Fibroblast of upper back skin (primary cell): Measurements from ENCODE around the gene FKBP1A.
A peak's percentile ranks its signal among the peaks of the same experiment; 100 is the strongest.

Experiments
- DNase-seq: peaks from one replicate; pipeline ENCODE4 v3.0.0-alpha.2; 2013

The FKBP1A gene

DNA sequence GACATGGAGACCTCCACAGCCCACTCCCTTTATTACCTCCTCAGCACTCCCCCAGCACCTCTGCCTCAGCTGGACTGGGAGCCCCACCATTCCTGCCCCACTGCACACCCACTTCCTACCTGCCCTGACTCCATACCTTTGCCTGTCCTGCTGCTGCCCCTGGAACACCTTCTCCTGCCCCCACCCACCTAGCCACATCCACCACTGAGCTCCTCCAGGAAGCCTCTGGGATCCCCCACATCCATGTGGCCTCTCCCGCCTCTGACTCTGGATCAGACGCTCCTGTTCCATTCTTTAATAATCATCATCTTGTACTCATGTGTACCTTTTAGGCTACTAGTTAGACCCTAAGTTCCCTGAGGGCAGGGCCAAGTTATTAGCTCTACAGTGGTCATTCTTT, 61.8 kb downstream of the FKBP1A start:
- DNase-seq = no peak

DNA sequence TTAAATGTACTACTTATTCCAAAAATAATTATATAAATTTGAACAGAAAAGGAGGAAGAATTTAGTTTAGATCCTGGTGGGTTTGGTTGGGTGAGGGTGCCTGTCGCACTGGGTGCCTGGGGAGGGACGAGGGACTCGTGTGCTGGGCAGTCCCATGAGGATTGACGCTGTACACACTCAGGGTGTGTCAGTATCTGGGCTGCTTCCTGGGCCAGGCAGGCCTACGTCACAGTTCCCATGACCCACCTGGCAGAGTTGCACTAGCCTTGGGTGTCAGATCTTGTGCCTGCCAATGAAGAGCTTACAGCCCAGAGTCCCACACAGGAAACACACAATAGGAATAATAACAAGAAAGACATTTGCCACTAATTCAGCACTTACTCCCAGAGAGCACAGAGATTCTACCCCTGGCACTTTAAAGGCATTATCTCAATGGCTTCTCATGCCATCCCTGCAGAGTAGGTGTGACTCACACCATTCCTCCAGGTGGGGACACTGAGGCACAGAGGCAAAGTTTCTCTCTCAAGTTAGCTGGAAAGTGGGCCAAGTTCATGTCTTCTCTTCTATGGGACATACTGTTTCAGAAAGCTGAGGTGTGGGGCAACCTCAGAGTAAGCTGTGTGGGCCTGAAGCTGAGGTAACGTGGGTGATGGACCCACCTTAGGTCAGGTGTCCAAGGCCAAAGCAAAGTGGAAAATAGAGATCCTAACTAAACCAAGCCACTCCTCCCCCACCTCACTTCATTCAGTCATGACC, 62.6 kb downstream of the FKBP1A start:
- DNase-seq = no peak

DNA sequence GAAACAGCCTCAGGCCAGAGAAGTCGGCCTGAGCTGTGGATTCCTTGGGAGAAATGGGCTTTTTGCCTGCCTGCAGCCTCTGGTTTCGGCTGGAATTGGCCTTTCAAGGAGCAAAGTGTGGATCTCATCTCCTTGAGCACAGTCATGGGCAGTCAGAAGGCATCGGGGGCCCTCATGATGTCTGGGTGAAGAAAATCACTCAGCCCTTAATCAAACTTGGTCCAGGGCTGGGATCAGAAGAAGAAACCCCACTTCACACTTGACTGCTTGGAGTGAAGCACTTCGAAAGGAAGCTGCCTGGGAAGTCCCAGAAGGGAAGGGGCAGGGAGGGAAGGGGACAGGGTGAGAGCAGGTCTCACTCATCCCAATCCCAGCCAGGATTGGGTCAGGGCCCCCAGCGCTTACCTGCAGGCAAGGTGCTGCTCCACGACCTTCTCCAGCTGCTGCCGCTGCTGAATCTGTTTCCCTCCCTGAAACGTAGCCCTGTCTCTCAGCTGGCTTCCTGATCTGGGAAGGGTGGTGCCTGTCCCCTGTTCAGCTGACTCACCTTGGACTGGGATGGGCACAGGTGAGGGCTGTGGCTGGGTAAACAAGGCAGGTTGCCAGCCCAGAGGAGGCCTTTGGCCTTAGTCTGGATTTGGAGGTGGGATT, 64.0 kb downstream of the FKBP1A start, which contains the start of gene SDCBP2:
TSS of gene SDCBP2 (minus strand) at position 460 of the 651 bp plus-strand sequence. CDS start 8,723 bp downstream, outside the sequence.
- DNase-seq = no peak

DNA sequence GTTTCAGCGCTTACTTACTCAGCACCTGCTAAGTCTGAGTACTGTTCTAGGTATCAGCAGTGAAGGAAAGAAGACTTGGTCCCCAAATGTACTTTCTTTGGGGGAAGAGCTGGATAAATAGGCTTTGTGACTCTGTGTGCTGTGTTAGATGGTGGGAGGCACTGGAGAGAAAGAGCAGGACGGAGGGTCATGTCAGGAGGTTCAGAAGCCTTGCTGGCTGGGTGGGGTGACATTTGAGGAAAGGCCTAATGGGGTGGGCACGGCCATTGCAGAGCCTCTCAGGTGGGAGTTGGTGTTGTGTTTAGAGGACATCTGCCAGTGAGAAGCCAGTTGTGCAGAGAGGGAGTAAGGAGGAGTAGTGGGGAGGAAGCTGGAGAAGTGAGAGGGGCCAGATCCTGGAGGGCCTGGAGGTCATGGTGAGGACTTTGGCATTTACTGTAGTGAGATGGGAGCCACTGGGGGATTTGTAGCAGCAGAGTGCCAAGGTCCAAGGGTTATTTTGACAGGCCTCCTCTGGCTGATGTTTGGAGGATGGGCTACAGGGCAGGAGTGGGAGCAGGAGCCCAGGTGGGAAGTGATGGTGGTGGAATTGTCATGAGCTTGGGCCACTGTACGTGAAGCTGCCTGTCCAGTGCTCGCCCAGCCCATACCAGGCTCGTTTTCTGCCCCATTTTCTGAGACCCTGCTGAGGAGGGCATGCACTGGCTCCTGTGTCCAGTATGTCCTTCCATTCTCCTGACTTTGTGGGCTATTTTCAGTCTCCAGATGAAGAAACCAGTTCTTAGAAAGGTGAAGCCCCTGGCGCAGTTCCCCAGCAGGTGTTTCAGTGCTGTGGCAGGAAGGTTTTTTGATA, 64.8 kb downstream of the FKBP1A start:
- no peak for DNase-seq

DNA sequence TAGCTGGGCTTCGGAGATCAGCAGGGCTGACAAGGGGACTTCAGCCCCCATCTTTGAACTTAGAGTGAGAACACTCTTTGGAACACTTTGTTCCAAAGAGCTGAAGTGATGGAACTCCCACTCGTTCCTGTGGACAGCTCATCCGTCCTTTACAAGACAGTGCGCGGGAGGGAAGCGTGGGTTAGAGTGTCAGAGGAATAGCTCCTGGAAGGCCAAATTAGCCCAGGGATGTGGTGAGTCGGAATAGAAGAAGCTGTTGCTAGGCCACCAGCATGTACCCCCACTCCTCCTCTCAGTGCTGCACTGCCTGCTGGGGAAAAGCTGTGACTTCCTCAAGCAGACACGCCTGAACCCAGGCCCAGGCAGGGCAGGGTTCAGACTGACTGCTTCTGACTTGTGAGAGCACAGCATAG, 65.6 kb downstream of the FKBP1A start:
- peak; percentile 51 for DNase-seq

DNA sequence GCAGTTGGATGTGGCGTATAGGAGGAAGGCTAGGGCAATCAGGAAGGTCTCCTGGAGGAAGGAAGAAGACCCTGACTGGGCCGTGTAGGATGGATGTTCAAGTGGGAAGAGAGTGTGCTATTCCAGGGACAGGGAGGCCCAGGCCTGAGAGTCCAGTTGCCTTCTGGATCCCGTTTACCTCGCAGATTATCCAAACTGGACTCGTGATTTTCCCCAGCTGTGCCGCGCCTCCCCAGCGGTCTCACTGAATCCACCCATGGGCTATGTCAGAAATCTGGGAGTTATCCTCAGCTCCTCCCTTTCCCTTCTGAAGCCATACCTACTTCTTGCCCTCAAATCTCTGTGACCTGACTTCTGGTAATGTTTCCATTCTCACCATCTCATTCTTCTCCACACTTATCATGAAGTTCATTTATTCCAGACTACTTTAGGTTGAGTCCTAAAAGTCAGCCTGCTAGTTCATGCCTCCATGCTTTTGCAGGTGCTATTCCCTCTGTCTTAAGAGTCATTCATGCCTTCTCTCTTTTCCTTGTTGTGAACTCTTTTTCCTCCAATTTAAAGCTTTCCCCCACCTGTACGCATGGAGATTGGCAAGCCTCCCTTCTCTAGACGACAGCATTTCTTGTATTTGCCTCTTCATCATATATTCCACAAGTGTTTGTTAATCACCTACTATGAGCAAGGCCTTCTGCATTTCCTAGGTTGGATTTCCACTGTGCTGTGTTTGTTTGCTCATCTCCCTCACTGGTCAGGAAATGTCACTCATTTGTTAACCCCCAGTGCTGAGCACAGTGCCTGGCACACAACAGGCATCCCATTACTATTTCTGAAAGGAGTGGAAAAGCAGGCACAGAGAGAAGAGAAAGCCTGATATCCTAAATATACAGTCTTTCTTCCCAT, 66.6 kb downstream of the FKBP1A start:
- no peak for DNase-seq

DNA sequence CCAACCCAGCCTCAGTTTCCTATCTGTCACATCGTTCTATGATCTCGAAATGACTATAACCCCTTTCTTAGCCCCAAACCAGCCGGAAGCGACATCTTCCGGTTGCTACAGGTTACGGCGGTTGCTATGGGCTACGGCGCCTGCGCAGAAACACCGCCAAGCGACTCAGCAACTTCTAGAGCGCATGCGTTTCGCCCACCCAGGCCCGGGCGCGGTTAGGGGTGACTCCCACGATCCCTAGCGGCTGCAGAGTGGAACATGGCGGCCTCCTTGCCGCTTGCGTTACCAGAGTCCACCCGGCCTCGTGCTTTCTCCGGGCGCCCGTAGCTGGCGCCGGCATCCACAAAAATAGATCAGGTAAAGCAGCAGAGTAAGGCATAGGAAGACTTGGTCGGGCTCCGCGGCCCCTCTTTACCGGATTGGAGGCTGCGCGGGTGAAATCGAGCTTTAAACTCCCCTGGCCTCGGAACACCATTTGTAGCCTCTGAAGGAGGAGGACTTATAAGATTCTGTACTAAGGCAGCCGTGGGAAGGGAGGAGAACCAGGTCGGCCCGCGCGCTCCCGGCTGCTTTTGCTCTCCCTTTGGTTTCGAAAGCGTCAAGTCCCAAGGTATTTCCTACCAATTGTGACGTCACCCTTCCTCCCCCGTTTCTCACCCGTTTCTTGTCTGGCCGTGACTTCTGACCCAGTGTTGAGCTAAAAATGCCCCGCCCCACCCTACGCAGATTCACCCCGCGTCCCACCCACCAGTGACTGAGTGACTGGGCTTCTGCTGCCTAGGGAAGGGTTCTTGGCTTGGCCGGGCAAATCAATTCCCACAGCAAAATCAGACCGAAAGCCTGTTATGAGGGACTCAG, 67.5 kb downstream of the FKBP1A start:
- peak; percentile 97 for DNase-seq

DNA sequence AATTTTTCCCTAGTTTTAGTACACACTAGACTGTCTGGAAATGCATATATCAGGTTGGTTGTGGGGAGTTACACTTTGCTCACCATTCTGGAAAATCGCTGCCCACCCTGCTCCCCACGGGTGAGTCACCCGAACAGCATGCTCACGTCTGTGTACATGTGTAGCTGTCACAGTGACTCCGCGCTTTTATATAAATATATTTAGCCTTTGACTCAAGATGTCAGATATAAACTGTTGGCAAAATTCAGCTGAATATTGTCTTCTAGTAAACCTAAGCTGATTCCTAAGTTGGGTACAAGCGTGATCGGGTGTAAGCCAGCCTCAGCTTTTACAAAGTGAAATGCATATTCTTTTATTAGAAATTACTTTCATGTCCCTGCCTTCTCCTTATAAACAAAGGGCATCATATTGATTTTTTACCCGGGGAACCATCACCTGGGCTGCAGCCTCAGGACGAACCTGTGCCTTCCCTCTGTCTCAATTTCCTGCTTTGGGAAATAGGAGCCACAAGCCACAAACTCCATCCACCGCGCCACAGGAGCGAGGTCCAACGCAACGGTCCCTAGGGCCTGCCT, 68.2 kb downstream of the FKBP1A start:
- peak; percentile 47 for DNase-seq

DNA sequence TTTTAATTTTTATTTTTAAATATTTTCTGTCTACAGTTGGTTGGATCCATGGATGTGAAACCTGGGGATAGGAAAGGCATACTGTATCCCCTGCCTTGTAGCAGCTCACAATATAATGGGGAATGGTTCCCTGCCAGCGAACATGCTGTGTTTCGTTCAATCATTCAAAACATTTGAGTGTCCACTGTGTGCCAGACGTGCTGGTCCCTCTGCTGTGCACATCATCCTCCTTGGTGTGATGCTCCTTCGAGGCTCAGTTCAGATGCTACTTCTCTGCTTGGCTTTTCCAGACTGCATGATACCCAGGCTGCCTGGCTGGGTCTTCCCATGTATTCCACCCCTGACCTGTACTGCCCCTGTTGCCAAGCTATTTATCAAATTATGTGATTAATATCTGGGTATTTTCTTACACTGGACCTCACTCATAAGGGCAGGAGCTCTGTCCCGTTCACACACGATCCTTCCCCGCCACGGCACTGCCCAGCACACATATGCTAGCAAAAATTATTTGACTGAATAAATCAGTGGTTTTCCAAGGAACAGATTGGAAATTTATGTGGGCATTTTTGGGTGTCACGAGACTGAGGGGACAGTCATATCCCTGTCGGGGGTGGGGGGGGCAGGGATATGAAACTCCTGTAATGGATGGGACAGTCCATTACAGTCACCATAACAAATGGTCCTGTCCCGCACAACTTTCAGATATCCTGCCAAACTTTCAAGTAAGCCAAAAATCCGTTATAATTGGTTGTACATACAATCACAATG, 68.8 kb downstream of the FKBP1A start:
- no peak for DNase-seq

DNA sequence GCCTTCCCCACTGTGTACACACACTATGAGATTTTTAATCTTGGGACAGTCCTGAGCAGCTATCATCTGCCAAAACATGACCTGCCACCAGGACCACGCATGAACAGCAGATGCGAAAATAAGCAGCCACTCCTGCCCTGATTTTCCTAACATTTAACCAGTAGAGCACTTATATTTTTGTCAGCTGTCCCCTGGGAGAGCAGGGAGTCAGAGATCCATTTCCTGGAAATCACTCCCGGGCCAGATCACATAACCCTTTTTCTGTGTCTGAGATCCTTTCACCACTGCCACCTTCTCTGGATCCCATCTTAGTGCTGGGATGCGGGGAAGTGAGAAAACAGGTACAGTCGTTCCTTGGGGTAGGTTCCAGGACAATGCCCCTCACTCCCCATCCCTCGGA, 69.6 kb downstream of the FKBP1A start:
- DNase-seq = no peak

DNA sequence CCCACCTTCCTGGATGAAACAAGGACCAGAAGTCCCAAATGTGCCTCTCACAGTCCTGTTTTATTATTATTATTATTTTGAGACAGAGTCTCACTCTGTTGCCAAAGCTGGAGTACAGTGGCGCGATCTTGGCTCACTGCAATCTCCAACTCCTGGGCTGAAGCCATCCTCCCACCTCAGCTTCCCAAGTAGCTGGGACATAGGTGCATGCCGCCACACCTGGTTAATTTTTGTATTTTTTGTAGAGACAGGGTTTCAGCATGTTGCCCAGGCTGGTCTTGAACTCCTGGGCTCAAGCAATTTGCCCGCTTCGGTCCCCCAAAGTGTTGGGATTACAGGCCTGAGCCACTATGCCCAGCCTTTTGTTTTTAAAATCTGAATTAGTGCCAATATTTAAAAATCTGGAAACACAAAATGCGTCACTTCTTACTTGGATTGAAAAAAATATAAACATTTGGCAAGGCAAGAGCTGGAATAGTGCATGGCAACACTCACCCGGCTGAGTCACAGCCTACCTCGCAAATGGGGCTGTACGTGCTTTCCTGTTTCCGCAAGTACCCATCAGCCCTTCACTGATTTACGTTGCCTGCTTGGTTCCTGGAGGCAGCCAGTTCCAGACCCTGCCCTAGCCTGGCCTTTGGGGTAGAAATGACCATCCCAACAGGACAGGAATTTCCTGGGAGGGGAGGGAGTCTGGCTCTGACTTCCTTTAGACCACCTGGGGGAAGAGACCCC, 70.2 kb downstream of the FKBP1A start:
- peak; percentile 79 for DNase-seq

DNA sequence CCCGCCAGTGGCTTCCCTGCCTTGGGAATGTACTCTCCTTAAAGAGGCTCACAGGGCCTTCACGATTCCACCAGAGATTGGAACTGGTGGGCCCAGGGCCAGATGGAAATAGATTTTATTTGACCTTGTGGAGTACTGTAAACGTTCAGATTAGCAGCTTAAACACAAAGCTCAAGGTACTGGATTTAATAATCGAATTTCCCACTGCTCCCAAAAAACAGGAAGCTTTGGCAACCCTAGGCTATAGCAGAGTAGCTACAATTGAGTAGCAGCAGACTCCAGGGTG, 71.3 kb downstream of the FKBP1A start:
- no peak for DNase-seq

DNA sequence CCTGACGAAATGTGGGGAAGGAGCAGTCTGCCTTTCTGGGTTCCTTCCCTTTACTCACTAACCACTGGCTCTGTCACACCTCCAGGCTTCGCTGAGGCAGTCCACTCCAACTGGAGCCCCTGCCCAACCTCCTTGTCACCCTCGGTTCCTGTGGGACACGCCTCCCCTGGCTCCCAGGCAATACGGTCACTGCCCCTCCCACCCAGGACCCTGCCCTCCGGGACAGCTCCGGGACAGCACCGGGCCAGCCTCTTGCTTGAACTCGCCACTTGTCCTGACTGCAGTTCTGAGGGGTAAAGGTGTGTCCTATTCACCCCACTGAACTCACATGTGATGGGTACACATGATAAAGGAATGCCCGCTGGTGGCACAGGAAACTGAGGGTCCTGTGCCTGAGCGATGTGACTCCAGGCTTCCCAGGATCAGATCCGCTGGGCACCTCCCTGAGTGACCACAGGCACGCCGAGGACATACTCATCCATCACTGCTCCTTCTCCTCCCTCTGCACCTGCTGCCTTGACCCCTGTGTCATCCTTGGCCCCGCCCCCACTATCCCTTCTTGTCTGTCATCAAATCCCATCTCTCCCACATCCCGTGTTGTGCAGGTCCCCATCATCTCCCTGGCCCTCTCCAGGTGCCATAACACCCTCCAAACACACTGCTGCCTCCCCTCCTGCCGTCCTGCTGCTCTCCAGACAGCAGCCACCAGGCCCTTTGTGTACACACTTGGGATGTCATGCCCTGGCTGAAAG, 71.8 kb downstream of the FKBP1A start:
- DNase-seq = no peak

DNA sequence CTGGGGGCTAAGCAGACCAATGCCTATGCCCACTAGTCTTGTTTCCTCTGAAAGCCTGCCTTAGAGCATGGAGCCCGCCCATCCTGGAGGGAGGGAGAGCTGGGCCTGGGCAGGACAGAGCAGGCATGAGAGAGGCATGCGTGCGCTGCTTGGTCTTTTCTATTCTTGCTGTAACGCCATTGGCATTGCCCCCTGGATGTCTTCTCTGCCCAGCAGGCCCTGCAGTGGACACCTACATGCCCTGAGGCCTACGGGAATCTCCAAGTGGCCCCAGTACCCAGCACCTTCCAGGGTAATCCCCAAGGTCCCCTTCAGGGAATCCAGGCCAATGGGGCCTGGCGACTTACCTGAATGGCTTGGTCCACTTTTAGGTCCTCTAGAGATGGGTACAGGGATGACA, 72.8 kb downstream of the FKBP1A start:
- DNase-seq = no peak

DNA sequence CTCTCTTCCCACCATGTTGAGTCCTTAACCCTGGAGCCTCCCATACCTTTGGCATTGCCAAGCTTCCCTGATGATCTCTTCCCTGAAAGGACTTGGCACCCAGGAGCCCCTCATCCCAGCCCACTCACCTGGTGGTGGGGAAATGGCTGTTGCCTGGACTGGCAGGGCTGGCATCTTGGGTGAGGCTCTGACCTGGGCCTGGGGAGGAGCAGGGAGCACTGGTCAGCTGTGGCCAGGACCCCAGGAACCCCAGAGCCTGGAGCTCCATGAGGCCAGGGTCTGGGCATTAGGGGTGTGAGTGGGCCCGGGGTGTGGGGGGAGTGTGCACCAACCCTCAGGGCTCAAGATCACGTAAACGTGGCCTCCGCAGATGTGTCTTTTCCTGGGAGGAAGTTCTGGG, 73.4 kb downstream of the FKBP1A start:
- DNase-seq = no peak

DNA sequence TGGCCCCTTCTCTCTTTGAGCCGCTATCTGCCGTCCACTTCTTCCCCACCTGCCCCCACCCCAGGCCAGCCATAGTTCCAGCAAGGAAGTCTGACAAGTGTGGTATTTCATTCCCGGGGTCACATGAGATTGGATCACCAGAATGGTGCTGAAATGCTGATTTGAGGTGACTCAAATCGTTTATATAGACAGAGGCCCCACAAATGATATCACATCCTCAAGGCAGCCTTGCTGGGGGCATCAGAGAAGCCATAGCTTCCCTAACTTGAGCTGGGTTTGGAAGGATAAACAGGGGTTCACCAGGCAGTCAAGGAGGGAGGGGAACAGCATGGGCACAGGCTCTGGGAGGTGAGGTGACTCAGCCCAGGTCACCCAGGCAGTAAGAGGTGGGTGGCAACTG, 73.8 kb downstream of the FKBP1A start:
- no peak for DNase-seq
